ENCODE results near the gene CSMD2. TPM values are rescaled to one million over a fixed set of nuclear protein-coding genes. Genes with fewer than 3 reads are reported as not detected.

CSMD2 gene
- polyA plus RNA-seq, 1 of the 3 experiments (the other 2 are of a cell fraction) = not detected

GRCh38 chr1:33944846-33945245, 220.2 kb downstream of the CSMD2 start:
- CTCF ChIA-PET = interaction anchor here (1.4 to 1.9 kb wide), 2 partner anchors 11 to 218 kb away, joined by 4 to 6 read pairs; no protein-coding TSS in a partner anchor
- Histone ChIP-seq H4K20me1 (ENCODE audit: insufficient read depth) (no peaks in the 10 kb centered on the region), H3K9ac (no peak overlapping the region), H3F3A (replicated peaks; ENCODE audit: insufficient read depth) (no peaks in the 10 kb centered on the region), H3K79me2 (ENCODE audit: insufficient read depth) (no peaks in the 10 kb centered on the region), H3K27me3 (ENCODE audit: insufficient read depth) (no peaks in the 10 kb centered on the region), H2AFZ (ENCODE audit: low read depth) (no peak overlapping the region), H3K4me1 (ENCODE audit: control insufficient read depth in 1 of 2, insufficient read depth in 2 of 2, low read depth in 1 of 2, low read length in 1 of 2) (no peaks in the 10 kb centered on the region; a peak in 1 of 4 replicates), H3K9me2 (no peaks in the 10 kb centered on the region), H3K9me3 (no peaks in the 10 kb centered on the region), H3K27ac (ENCODE audit: low read depth in 2 of 2, low read length in 1 of 2) (no peak overlapping the region), H3K36me3 (replicated peaks in 1 of 2; ENCODE audit: control insufficient read depth in 1 of 2, insufficient read depth in 2 of 2, low read length in 1 of 2) (no peaks in the 10 kb centered on the region), H3K4me2 (no peak overlapping the region), H3K4me3 (ENCODE audit: low read depth in 2 of 2, low read length in 1 of 2) (no peak overlapping the region)
- POLR2A ChIA-PET = no interaction called here
- no peak for DNase-seq
- TF ChIP-seq USF1 (IDR thresholded peaks at IDR 0.05; ENCODE audit: borderline replicate concordance, low read depth) = no peak
- TF ChIP-seq REST (IDR thresholded peaks at IDR 0.05; ENCODE audit: low read depth, low read length) = no peak
- no peak for TF ChIP-seq TAF1 (IDR thresholded peaks at IDR 0.05; ENCODE audit: borderline replicate concordance, low read depth, low read length)
- no peak for TF ChIP-seq RFX5 (IDR thresholded peaks at IDR 0.05; ENCODE audit: low read length)
- no peak for TF ChIP-seq CHD2 (IDR thresholded peaks at IDR 0.05; ENCODE audit: low read length, partially characterized antibody)
- TF ChIP-seq JUND (IDR thresholded peaks at IDR 0.05) = no peak
- no peak for TF ChIP-seq EP300 (IDR thresholded peaks at IDR 0.05; ENCODE audit: borderline replicate concordance in 1 of 2, low read depth in 1 of 2, low read length in 1 of 2)
- TF ChIP-seq TEAD4 (IDR thresholded peaks at IDR 0.05; ENCODE audit: borderline replicate concordance, insufficient read depth) = no peak
- TF ChIP-seq EZH2phosphoT487 (IDR thresholded peaks at IDR 0.05; ENCODE audit: borderline replicate concordance, low read depth) = no peak
- no peak for TF ChIP-seq CTCF (IDR thresholded peaks at IDR 0.05)
- TF ChIP-seq PBX3 (IDR thresholded peaks at IDR 0.05) = no peak
- 4% methylated on average over 1 of the region's 1 CpG for WGBS (ENCODE audit: low lambda C conversion rate)
